Vagina (tissue), 2 donors: ENCODE results near the gene GPR32. TPM values are rescaled to one million over a fixed set of nuclear protein-coding genes. Genes with fewer than 3 reads are reported as not detected.
"Not testable (repeated sequence)": the region's sequence is repeated elsewhere in the genome, so short reads cannot be mapped to it uniquely, and the experiment has no call there.

ENCODE experiments used
- DNase-seq, 2 donors: peaks; one replicate each; pipeline ENCODE4 v3.0.0-alpha.2; 2017; ENCODE audit errors: extremely low spot score in 2 of 2
- H3K27ac ChIP-seq: fragments of 200-600 bp; sonication (generic); one replicate; pipeline ENCODE4 v1.5.1; 2019
- H3K27me3 ChIP-seq: fragments of 200-600 bp; sonication (generic); one replicate; pipeline ENCODE4 v1.5.1; 2019
- H3K36me3 ChIP-seq, 2 donors: fragments of 200-600 bp; sonication (generic); one replicate each; pipeline ENCODE4 v1.5.1; 2017 to 2019
- H3K4me1 ChIP-seq: fragments of 200-600 bp; sonication (generic); one replicate; pipeline ENCODE4 v1.5.1; 2019
- H3K4me3 ChIP-seq, 2 donors: fragments of 200-600 bp; sonication (generic); 1 replicate in 1 of 2; 2 replicates in 1 of 2; pipeline ENCODE4 v1.5.1; 2016 to 2019
- H3K9me3 ChIP-seq: fragments of 200-600 bp; sonication (generic); one replicate; pipeline ENCODE4 v1.5.1; 2019
- POLR2A ChIP-seq, 2 donors: fragments of 450-650 bp; IDR thresholded peaks; one replicate each; pipeline ENCODE4 v1.6.1; 2017; ENCODE audit warnings: antibody characterized with exemption in 2 of 2, mild to moderate bottlenecking in 2 of 2, moderate library complexity in 2 of 2
- POLR2AphosphoS5 ChIP-seq, 2 donors: sonication (generic); formaldehyde crosslinking; IDR thresholded peaks; one replicate each; pipeline ENCODE4 v1.9.0; 2017; ENCODE audit warnings: antibody characterized with exemption in 2 of 2, mild to moderate bottlenecking in 2 of 2, low read depth in 1 of 2; ENCODE audit not compliant: insufficient read depth in 1 of 2
- intact Hi-C: fragments of 100-400 bp; cut with DNase I; formaldehyde crosslinking; loops from one replicate; pipeline ENCODE4 v1.15.1; 2023
- total RNA-seq: library from RNA; depleted of rRNA; stranded (reverse); fragments of >200 nt; gene quantifications from one replicate; pipeline ENCODE4 v1.2.3, GENCODE V29; 2016
- TF ChIP-seq, protein P1 (sequence below), 3 experiments: fragments of 450-650 bp in 2 of 3; fragments of 200-600 bp in 1 of 3; sonication (generic) in 1 of 3; IDR thresholded peaks; one replicate each; pipeline ENCODE4 v1.5.1; 2017 to 2019; ENCODE audit warnings: antibody characterized with exemption in 3 of 3, mild to moderate bottlenecking in 2 of 3, moderate library complexity in 2 of 3

Gene GPR32
- total RNA-seq, 1 donor from 2014 or later, result not detected

DNA sequence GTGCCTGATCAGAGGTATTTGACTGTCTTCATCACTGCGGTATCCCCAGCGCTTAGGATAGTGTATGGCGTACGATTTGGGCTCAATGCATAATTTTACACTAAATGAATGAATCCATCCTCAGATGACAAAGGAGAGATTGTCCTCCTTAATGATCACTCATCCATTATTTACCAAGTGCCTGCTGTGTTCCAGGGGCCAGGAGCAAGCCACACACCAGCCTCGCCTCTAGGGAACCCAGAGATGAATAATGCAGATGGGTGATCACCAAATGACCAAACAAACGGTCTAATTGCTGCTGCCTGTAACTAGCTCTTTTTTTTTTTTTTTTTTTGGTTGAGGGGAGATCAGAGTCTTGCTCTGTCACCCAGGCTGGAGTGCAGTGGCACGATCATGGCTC lies 5.9 kb upstream of the GPR32 start:
- H3K27ac ChIP-seq, result no peak overlapping the region
- DNase-seq, result no peak
- H3K9me3 ChIP-seq, result no peaks in the 10 kb centered on the region
- H3K4me1 ChIP-seq, result no peaks in the 10 kb centered on the region
- H3K4me3 ChIP-seq, result no peak overlapping the region
- TF ChIP-seq POLR2A (IDR thresholded peaks at IDR 0.05) (no peak), POLR2AphosphoS5 (IDR thresholded peaks at IDR 0.05; ENCODE audit: insufficient read depth in 1 of 2, low read depth in 1 of 2) (no peak)
- TF ChIP-seq, protein P1, sequence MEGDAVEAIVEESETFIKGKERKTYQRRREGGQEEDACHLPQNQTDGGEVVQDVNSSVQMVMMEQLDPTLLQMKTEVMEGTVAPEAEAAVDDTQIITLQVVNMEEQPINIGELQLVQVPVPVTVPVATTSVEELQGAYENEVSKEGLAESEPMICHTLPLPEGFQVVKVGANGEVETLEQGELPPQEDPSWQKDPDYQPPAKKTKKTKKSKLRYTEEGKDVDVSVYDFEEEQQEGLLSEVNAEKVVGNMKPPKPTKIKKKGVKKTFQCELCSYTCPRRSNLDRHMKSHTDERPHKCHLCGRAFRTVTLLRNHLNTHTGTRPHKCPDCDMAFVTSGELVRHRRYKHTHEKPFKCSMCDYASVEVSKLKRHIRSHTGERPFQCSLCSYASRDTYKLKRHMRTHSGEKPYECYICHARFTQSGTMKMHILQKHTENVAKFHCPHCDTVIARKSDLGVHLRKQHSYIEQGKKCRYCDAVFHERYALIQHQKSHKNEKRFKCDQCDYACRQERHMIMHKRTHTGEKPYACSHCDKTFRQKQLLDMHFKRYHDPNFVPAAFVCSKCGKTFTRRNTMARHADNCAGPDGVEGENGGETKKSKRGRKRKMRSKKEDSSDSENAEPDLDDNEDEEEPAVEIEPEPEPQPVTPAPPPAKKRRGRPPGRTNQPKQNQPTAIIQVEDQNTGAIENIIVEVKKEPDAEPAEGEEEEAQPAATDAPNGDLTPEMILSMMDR (IDR thresholded peaks at IDR 0.05), result no peak
- intact Hi-C loops, result no loop called here
- no peaks in the 10 kb centered on the region for H3K36me3 ChIP-seq
- H3K27me3 ChIP-seq, result no peaks in the 10 kb centered on the region

DNA sequence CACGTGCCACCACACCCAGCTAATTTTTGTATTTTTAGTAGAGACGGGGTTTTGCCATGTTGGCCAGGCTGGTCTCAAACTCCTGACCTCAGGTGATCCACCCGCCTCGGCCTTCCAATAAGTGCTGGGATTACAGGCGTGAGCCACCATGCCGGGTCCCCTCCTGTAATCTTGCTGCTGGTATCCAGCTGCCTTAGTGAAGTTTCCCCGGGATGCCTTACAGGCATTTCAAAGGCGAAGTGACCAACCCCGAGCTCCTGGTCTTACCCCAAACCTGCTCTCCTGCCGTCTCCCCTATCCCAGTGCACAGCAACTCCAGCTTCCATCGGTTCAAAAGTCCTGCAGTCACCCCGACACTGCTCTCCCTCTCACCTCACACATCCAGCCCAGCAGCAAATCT lies 3.5 kb upstream of the GPR32 start:
- H3K4me3 ChIP-seq, H3K36me3 ChIP-seq, H3K9me3 ChIP-seq, H3K27ac ChIP-seq, H3K4me1 ChIP-seq, H3K27me3 ChIP-seq, DNase-seq, intact Hi-C loops: not testable (repeated sequence)

DNA sequence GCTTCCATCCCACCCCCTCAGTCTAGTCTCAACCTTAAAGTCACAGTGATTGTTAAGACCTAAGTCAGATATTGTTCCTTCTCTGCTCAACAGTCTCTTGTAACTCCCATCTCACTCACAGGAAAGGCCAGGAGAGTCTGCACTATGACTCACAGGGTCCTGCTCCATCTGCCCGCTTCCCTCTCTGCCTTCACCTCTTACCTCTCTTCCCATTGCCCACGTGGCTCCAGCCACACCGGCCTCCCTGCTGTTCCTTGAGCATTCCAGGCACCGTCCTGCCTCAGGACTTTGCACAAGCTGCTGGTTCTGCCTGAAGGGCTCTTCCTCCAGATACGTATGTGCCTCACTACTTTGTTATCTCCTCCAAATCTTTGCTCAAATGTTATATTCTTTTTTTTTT lies 3.0 kb upstream of the GPR32 start:
- H3K4me1 ChIP-seq, H3K27me3 ChIP-seq, DNase-seq, H3K27ac ChIP-seq, H3K4me3 ChIP-seq, H3K36me3 ChIP-seq, H3K9me3 ChIP-seq, intact Hi-C loops: not testable (repeated sequence)

DNA sequence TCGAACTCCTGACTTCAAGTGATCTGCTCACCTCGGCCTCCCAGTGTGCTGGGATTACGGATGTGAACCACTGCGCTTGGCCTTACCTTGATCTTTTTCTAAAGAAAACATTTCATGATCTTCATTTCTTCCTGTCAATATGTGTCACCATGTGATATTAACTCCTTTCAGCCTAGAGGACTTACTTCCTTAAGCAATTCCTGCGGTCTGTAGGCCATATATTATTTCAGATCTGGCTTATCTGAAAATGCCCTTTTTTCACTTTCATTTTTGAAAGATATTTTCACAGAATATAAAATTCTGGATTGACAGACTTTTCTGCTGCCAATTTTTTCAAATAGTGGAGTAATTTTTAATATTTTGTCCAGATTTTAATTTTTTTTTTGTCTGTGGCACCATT lies 2.0 kb upstream of the GPR32 start:
- DNase-seq, result no peak
- intact Hi-C loops, result no loop called here
- H3K4me1 ChIP-seq, result no peaks in the 10 kb centered on the region
- H3K27me3 ChIP-seq, result no peaks in the 10 kb centered on the region
- no peaks in the 10 kb centered on the region for H3K36me3 ChIP-seq
- H3K27ac ChIP-seq, result no peak overlapping the region
- TF ChIP-seq, protein P1 (IDR thresholded peaks at IDR 0.05), result no peak
- TF ChIP-seq POLR2AphosphoS5 (IDR thresholded peaks at IDR 0.05; ENCODE audit: insufficient read depth in 1 of 2, low read depth in 1 of 2) (no peak), POLR2A (IDR thresholded peaks at IDR 0.05) (no peak)
- H3K4me3 ChIP-seq, result no peak overlapping the region
- H3K9me3 ChIP-seq, result no peaks in the 10 kb centered on the region

DNA sequence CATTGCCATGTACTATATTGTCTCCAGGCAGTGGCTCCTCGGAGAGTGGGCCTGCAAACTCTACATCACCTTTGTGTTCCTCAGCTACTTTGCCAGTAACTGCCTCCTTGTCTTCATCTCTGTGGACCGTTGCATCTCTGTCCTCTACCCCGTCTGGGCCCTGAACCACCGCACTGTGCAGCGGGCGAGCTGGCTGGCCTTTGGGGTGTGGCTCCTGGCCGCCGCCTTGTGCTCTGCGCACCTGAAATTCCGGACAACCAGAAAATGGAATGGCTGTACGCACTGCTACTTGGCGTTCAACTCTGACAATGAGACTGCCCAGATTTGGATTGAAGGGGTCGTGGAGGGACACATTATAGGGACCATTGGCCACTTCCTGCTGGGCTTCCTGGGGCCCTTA lies 624 bp downstream of the GPR32 start:
- Histone ChIP-seq H3K4me3 (no peak overlapping the region), H3K36me3 (no peaks in the 10 kb centered on the region), H3K27me3 (no peaks in the 10 kb centered on the region), H3K27ac (no peak overlapping the region), H3K4me1 (no peaks in the 10 kb centered on the region), H3K9me3 (no peaks in the 10 kb centered on the region)
- DNase-seq, result no peak
- intact Hi-C loops, result no loop called here
- TF ChIP-seq POLR2AphosphoS5 (IDR thresholded peaks at IDR 0.05; ENCODE audit: insufficient read depth in 1 of 2, low read depth in 1 of 2) (no peak), POLR2A (IDR thresholded peaks at IDR 0.05) (no peak)
- TF ChIP-seq, protein P1 (IDR thresholded peaks at IDR 0.05), result no peak

DNA sequence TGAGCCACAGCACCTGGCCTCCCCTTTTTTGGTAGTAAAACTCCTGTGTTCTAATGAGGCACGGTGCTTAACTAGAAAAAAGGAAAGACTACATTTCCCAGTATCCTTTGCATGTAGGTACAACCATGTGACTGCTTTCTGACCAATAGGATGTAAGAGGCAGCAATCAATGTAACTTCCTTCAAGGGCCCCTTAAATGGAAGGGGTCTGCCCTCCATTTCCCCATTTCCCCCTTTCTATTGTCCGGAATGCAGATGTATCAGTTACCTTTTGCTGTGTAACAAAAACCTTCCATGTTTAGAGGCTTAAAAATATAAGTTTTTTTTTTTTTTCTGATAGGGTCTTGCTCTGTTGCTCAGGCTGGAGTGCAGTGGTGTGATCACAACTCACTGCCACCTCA lies 2.2 kb downstream of the GPR32 start:
- no peaks in the 10 kb centered on the region for H3K36me3 ChIP-seq
- H3K27me3 ChIP-seq, result no peaks in the 10 kb centered on the region
- TF ChIP-seq POLR2AphosphoS5 (IDR thresholded peaks at IDR 0.05; ENCODE audit: insufficient read depth in 1 of 2, low read depth in 1 of 2) (no peak), POLR2A (IDR thresholded peaks at IDR 0.05) (no peak)
- TF ChIP-seq, protein P1 (IDR thresholded peaks at IDR 0.05), result no peak
- H3K4me3 ChIP-seq, result no peak overlapping the region
- H3K9me3 ChIP-seq, result no peaks in the 10 kb centered on the region
- no peak for DNase-seq
- H3K27ac ChIP-seq, result no peak overlapping the region
- intact Hi-C loops, result no loop called here
- H3K4me1 ChIP-seq, result no peaks in the 10 kb centered on the region

DNA sequence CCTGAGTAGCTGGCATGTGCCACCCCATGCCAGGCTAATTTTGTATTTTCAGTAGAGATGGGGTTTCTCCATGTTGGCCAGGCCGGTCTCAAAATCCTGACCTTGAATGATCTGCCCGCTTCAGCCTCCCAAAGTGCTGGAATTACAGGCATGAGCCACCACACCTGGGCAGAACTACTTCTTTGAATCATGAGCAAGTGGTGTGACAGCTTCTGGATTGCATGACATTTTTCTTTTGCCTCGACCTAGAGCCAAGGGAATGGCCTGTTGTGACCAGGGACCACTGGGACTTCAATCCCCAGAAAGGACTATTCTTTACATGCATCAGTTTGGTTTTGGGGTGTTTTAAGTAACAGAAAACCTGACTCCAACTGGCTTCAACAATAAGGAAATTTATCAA lies 2.6 kb downstream of the GPR32 start:
- not testable (repeated sequence) for H3K27me3 ChIP-seq

DNA sequence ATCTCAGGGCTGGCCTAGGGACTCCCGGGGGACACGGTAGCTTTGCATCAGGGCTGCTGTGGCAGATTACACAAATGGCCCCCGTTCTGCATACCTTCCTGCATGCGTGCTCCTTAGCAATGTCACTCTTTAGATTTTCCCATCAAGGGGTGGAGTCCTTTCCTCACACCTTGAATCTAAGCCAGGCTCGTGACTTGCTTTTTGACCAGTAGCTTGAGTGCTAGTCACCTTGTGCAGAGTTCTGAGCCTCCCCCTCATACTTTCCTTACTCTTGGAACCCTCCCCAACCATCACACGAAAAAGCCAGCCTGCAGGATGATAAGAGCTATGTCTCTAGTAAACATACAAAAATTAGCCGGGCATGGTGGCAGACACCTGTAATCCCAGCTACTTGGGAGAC lies 3.2 kb downstream of the GPR32 start:
- H3K4me3 ChIP-seq, DNase-seq, H3K36me3 ChIP-seq, H3K9me3 ChIP-seq, H3K27me3 ChIP-seq, H3K27ac ChIP-seq, intact Hi-C loops, H3K4me1 ChIP-seq: not testable (repeated sequence)

More for the DNA sequence above, 2.6 kb downstream of the GPR32 start:
- H3K9me3 ChIP-seq, DNase-seq, H3K36me3 ChIP-seq, intact Hi-C loops, H3K4me3 ChIP-seq, H3K27ac ChIP-seq, H3K4me1 ChIP-seq: not testable (repeated sequence)
